GM19324 (cell line): ENCODE measurements around the gene PCDHA2.
"Not testable (repeated sequence)": the region's sequence is repeated elsewhere in the genome, so short reads cannot be mapped to it uniquely, and the experiment has no call there.

Experiments used
- ATAC-seq: cut with Tn5 transposase; IDR thresholded peaks from one replicate; pipeline ENCODE4 v1.9.1; 2021; ENCODE audit warnings: mild to moderate bottlenecking, moderate library complexity; ENCODE audit not compliant: unreplicated experiment, low FRiP score

PCDHA2 gene

GRCh38 chr5:140794595-140795258 is at the start of gene PCDHA2:
Gene PCDHA2, plus strand, starts transcription at chr5:140794852.
- no peak for ATAC-seq

GRCh38 chr5:140753561-140753960 is 41.1 kb upstream of the PCDHA2 start:
- no peak for ATAC-seq

- no peak for ATAC-seq
Measured at GRCh38 chr5:140764177-140764973, 30.3 kb upstream of the PCDHA2 start.

- no peak for ATAC-seq
Measured at GRCh38 chr5:140767444-140767843, 27.2 kb upstream of the PCDHA2 start.

DNA sequence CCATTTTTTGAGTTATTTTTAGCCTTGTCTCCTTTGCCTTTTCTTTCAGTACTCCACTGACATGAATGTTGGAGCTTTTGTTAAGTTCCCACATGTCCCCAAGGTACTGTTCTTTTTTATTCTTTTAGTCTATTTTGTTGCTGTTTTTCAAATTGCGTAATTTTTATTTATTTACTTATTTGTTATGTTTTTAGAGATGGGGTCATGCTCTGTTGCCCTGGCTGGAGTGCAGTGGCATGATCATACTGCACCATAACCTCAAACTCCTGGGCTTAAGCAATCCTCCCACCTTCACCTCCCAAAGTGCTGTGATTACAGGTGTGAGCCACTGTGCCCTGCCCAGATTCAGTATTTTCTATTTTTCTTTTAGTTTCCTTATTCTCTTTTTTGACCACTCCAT is 14.1 kb upstream of the PCDHA2 start:
- no peak for ATAC-seq

GRCh38 chr5:140785905-140786686 is 8.6 kb upstream of the PCDHA2 start, which contains the start of gene PCDHA1:
Gene PCDHA1, plus strand, starts transcription at chr5:140786140.
- ATAC-seq, result no peak

- not testable (repeated sequence) for ATAC-seq
Measured at GRCh38 chr5:140787422-140787821, 7.2 kb upstream of the PCDHA2 start.

DNA sequence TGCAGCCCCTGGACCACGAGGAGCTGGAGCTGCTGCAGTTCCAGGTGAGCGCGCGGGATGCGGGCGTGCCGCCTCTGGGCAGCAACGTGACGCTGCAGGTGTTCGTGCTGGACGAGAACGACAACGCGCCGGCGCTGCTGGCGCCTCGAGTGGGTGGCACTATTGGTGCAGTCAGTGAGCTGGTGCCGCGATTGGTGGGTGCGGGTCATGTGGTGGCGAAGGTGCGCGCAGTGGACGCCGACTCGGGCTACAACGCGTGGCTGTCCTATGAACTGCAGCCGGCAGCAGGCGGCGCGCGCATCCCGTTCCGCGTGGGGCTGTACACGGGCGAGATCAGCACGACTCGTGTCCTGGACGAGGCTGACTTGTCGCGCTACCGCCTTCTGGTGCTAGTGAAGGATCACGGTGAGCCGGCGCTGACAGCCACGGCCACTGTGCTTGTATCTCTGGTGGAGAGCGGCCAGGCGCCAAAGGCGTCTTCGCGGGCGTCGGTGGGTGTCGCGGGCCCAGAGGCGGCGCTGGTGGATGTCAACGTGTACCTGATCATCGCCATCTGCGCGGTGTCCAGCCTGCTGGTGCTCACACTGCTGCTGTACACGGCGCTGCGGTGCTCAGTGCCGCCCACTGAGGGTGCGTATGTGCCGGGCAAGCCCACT is 6.7 kb upstream of the PCDHA2 start:
- not testable (repeated sequence) for ATAC-seq

DNA sequence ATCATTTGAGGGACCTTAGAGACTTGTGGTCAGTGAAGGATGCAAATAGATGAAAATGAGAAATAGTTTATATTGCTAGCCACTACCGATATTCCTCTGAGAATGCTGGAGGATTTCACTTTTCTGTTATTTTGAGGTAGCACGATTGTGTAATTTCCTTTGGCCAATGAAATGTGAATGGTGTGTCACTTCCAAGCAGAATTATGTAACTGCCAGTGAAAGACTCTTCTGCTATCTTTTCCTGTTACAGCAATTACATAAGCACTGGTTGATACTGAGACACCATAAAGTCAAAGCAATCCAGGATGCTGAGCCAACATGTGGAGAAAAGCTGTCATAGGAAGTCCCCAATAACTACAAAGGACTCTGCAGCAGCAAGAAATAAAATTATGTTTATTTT is 3.6 kb upstream of the PCDHA2 start:
- ATAC-seq, result no peak

DNA sequence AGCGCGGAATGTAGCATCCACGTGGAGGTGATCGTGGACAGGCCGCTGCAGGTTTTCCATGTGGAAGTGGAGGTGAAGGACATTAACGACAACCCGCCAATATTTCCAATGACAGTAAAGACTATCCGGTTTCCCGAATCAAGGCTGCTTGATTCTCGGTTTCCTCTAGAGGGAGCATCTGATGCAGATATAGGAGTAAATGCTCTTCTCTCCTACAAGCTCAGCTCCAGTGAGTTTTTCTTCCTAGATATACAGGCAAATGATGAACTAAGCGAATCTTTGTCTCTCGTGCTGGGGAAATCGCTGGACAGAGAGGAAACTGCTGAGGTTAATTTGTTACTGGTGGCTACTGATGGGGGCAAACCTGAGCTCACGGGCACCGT is 598 bp downstream of the PCDHA2 start:
- ATAC-seq, result no peak

- ATAC-seq, result not testable (repeated sequence)
Measured at GRCh38 chr5:140796072-140796717, 1.5 kb downstream of the PCDHA2 start.

DNA sequence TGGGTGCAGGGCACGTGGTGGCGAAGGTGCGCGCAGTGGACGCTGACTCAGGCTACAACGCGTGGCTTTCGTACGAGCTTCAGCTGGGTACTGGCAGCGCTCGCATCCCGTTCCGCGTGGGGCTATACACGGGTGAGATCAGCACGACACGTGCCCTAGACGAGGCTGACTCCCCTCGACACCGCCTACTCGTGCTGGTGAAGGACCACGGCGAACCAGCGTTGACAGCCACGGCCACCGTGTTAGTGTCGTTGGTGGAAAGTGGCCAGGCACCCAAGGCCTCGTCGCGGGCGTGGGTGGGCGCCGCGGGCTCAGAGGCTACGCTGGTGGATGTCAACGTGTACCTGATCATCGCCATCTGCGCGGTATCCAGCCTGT is 2.1 kb downstream of the PCDHA2 start:
- ATAC-seq, result no peak

- ATAC-seq, result no peak
Measured at GRCh38 chr5:140800816-140801493, 6.3 kb downstream of the PCDHA2 start, which contains the start of gene PCDHA3. Gene PCDHA3, plus strand, starts transcription at chr5:140801057.

DNA sequence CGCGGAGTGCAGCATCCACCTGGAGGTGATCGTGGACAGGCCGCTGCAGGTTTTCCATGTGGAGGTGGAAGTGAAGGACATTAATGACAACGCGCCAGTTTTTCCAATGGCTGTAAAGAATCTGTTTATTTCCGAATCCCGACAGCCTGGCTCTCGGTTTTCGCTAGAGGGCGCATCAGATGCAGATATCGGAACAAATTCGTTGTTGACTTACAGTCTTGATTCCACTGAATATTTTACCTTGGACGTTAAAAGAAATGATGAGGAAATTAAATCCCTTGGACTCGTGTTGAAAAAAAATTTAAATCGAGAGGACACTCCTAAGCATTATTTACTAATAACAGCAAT is 6.8 kb downstream of the PCDHA2 start:
- ATAC-seq, result no peak

DNA sequence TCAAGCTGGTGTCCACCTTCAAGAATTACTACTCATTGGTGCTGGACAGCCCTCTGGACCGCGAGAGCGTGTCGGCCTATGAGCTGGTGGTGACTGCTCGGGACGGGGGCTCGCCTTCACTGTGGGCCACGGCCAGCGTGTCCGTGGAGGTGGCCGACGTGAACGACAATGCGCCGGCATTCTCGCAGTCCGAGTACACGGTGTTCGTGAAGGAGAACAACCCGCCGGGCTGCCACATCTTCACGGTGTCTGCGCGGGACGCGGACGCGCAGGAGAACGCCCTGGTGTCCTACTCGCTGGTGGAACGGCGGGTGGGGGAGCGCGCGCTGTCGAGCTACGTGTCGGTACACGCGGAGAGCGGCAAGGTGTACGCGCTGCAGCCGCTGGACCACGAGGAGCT is 7.7 kb downstream of the PCDHA2 start:
- not testable (repeated sequence) for ATAC-seq

DNA sequence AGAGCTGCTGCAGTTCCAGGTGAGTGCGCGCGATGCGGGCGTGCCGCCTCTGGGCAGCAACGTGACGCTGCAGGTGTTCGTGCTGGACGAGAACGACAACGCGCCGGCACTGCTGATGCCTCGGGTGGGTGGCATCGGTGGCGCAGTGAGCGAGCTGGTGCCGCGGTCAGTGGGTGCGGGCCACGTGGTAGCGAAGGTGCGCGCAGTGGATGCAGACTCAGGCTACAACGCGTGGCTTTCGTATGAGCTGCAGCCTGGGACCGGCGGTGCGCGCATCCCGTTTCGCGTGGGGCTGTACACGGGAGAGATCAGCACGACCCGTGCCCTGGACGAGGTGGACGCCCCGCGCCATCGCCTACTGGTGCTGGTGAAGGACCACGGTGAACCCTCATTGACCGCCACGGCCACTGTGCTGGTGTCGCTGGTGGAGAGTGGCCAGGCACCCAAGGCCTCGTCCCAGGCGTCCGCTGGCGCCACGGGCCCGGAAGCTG is 8.2 kb downstream of the PCDHA2 start:
- ATAC-seq, result no peak

- no peak for ATAC-seq
Measured at GRCh38 chr5:140806834-140807775, 12.5 kb downstream of the PCDHA2 start, which contains the start of gene PCDHA4. Gene PCDHA4, plus strand, starts transcription at chr5:140807068.

DNA sequence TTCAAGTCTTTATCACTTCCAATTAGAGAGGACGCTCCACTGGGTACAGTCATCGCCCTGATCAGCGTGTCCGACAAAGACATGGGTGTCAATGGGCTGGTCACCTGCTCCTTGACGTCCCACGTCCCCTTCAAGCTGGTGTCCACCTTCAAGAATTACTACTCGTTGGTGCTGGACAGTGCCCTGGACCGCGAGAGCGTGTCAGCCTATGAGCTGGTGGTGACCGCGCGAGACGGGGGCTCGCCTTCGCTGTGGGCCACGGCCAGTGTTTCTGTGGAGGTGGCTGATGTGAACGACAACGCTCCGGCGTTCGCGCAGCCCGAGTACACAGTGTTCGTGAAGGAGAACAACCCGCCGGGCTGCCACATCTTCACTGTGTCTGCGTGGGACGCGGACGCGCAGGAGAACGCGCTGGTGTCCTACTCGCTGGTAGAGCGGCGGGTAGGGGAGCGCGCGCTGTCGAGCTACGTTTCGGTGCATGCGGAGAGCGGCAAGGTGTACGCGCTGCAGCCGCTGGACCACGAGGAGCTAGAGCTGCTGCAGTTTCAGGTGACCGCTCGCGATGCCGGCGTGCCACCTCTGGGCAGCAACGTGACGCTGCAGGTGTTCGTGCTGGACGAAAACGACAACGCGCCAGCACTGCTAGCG is 13.7 kb downstream of the PCDHA2 start:
- ATAC-seq, result not testable (repeated sequence)
